Nephron progenitor cell (in vitro differentiated cells): ENCODE results near the gene TIMM22.

Experiments
- DNase-seq: peaks from one replicate; pipeline ENCODE4 v3.0.0; 2021
- H3K27ac Mint-ChIP-seq: 2 replicates; pipeline ENCODE4 v1.8.0; 2021; ENCODE audit warnings: mild to moderate bottlenecking, moderate library complexity, mixed read lengths
- H3K27me3 Mint-ChIP-seq: 2 replicates; pipeline ENCODE4 v1.8.0; 2021; ENCODE audit warnings: mild to moderate bottlenecking, low read depth, mixed read lengths; ENCODE audit not compliant: poor library complexity
- H3K36me3 Mint-ChIP-seq: 2 replicates; pipeline ENCODE4 v1.8.0; 2021; ENCODE audit warnings: low read depth, mixed read lengths
- H3K4me1 Mint-ChIP-seq: 2 replicates; pipeline ENCODE4 v1.8.0; 2021; ENCODE audit warnings: mixed read lengths
- H3K4me3 Mint-ChIP-seq: 2 replicates; pipeline ENCODE4 v1.8.0; 2021; ENCODE audit warnings: mild to moderate bottlenecking, moderate library complexity, mixed read lengths
- H3K9me3 Mint-ChIP-seq: 2 replicates; pipeline ENCODE4 v1.8.0; 2021; ENCODE audit warnings: mild to moderate bottlenecking, moderate library complexity, mixed read lengths
- TF ChIP-seq, protein P1 (sequence below): fragments of 200-600 bp; sonication (generic); IDR thresholded peaks from 2 replicates; pipeline ENCODE4 v1.5.0; 2021; ENCODE audit warnings: antibody characterized with exemption

TIMM22 gene

DNA sequence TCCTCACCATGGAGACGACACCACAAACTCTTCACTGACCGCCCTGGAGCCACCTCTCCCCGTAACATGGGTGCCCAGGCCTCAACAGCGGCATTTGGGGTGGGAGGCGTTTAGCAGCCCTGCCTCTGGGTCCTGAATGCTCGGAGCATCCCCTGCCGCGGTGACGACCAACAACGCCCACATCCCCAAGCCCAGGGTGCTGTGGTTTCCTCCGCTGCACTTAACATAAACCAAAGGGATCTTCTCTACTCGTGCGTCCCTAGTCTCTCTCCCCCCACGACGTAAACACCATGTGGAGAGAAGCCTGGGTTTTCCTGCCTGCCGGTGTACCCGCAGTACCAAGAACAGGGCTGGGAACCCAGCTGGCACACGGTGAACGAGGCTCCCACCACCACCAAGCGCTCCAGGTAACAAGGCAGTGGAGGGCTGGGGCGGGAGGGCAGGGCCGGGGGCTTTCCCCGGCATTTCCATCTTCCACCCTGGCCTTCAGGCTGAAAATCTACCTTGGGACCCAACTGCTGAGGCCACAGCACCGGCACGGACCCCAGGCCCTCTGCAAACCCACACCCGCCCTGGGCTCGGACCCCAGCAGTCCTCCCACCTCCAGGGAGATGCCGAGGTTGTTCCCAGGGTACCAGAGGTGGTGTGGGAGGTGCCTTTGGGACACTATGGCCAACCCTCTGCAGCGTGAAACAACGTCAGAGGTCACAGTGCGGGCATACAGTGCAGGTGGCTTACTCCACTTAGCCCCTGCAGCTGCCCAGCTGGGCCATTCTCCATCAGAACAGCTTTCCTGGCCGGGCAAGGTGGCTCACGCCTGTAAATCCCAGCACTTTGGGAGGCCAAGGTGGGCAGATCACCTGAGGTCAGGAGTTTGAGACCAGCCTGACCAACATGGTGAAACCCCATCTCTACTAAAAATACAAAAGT is 54.3 kb downstream of the TIMM22 start:
- H3K36me3 Mint-ChIP-seq: peaks cover 32% of the 10 kb centered on the region
- H3K9me3 Mint-ChIP-seq: no peaks in the 10 kb centered on the region
- no peak for DNase-seq
- no peak overlapping the region for H3K27ac Mint-ChIP-seq
- TF ChIP-seq, protein P1, sequence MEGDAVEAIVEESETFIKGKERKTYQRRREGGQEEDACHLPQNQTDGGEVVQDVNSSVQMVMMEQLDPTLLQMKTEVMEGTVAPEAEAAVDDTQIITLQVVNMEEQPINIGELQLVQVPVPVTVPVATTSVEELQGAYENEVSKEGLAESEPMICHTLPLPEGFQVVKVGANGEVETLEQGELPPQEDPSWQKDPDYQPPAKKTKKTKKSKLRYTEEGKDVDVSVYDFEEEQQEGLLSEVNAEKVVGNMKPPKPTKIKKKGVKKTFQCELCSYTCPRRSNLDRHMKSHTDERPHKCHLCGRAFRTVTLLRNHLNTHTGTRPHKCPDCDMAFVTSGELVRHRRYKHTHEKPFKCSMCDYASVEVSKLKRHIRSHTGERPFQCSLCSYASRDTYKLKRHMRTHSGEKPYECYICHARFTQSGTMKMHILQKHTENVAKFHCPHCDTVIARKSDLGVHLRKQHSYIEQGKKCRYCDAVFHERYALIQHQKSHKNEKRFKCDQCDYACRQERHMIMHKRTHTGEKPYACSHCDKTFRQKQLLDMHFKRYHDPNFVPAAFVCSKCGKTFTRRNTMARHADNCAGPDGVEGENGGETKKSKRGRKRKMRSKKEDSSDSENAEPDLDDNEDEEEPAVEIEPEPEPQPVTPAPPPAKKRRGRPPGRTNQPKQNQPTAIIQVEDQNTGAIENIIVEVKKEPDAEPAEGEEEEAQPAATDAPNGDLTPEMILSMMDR: no peak
- peaks cover 18% of the 10 kb centered on the region for H3K4me1 Mint-ChIP-seq
- peaks cover 3% of the 10 kb centered on the region for H3K27me3 Mint-ChIP-seq
- H3K4me3 Mint-ChIP-seq: no peak overlapping the region
